ENCODE results near the gene WARS2. TPM values are rescaled to one million over a fixed set of nuclear protein-coding genes. Genes with fewer than 3 reads are reported as not detected.
A peak's percentile ranks its signal among the peaks of the same experiment; 100 is the strongest.

WARS2 gene
- total RNA-seq, 6 experiments from 2014 or later = 4.3 to 8.7 (median 6.2) TPM

- no peaks in the 10 kb centered on the region for H3K27me3 ChIP-seq
- TF ChIP-seq POLR2A (IDR thresholded peaks at IDR 0.05) = no peak
- no peak for TF ChIP-seq CTCF (IDR thresholded peaks at IDR 0.05)
- H3K9me3 ChIP-seq = no peaks in the 10 kb centered on the region
- H3K4me3 ChIP-seq = no peak overlapping the region
- no peaks in the 10 kb centered on the region for H3K36me3 ChIP-seq
- H3K27ac ChIP-seq = no peak overlapping the region
- DNase-seq (no peak), ATAC-seq (no peak)
- intact Hi-C loops (cut with DNase I) = no loop called here
- no peaks in the 10 kb centered on the region for H3K4me1 ChIP-seq
Measured at GRCh38 chr1:119052267-119052666, 88.2 kb downstream of the WARS2 start.

GRCh38 chr1:119048624-119049404 is 91.6 kb downstream of the WARS2 start:
- no peak overlapping the region for H3K4me3 ChIP-seq
- 96% methylated on average over 30 of the region's 34 CpGs for WGBS (ENCODE audit: insufficient coverage, low coverage, low lambda C conversion rate, missing lambda C conversion rate)
- no peak overlapping the region for H3K27ac ChIP-seq
- H3K9me3 ChIP-seq = no peaks in the 10 kb centered on the region
- H3K36me3 ChIP-seq = no peaks in the 10 kb centered on the region
- DNase-seq = peak in 1 of 3 donors; percentile 33
- ATAC-seq = no peak
- no peaks in the 10 kb centered on the region for H3K4me1 ChIP-seq
- TF ChIP-seq POLR2A (IDR thresholded peaks at IDR 0.05) = no peak
- no peak for TF ChIP-seq CTCF (IDR thresholded peaks at IDR 0.05)
- intact Hi-C loops (cut with DNase I) = no loop called here
- no peaks in the 10 kb centered on the region for H3K27me3 ChIP-seq

- Histone ChIP-seq H3K4me3 (no peak overlapping the region), H3K27me3 (no peaks in the 10 kb centered on the region), H3K4me1 (no peaks in the 10 kb centered on the region), H3K9me3 (no peaks in the 10 kb centered on the region), H3K36me3 (no peaks in the 10 kb centered on the region), H3K27ac (no peak overlapping the region)
- peak in 1 of 4 donors; percentile 31 for ATAC-seq
- intact Hi-C loops (cut with DNase I) = no loop called here
- TF ChIP-seq POLR2A (IDR thresholded peaks at IDR 0.05) = no peak
- TF ChIP-seq CTCF (IDR thresholded peaks at IDR 0.05) = no peak
- 61% methylated on average over 5 of the region's 5 CpGs for WGBS (ENCODE audit: insufficient coverage, low coverage, low lambda C conversion rate, missing lambda C conversion rate)
- DNase-seq = no peak
Measured at GRCh38 chr1:119046785-119047438, 93.5 kb downstream of the WARS2 start.

- no peaks in the 10 kb centered on the region for H3K9me3 ChIP-seq
- no peak overlapping the region for H3K27ac ChIP-seq
- no peaks in the 10 kb centered on the region for H3K36me3 ChIP-seq
- DNase-seq = no peak
- H3K4me3 ChIP-seq = no peak overlapping the region
- no peak for ATAC-seq
- 88% methylated on average over 7 of the region's 7 CpGs for WGBS (ENCODE audit: insufficient coverage, low coverage, low lambda C conversion rate, missing lambda C conversion rate)
- H3K27me3 ChIP-seq = no peaks in the 10 kb centered on the region
- H3K4me1 ChIP-seq = no peaks in the 10 kb centered on the region
- no peak for TF ChIP-seq POLR2A (IDR thresholded peaks at IDR 0.05)
- no peak for TF ChIP-seq CTCF (IDR thresholded peaks at IDR 0.05)
- intact Hi-C loops (cut with DNase I) = no loop called here
Measured at GRCh38 chr1:119046429-119046784, 94.0 kb downstream of the WARS2 start.

All from right lobe of liver (tissue), 6 donors.